PC-9 (cell line): ENCODE measurements around the gene TSPOAP1. TPM values are rescaled to one million over a fixed set of nuclear protein-coding genes. Genes with fewer than 3 reads are reported as not detected.

Experiments used
- BruUV-seq: library from RNA; stranded (reverse); fragments of 400-500 nt; replicated peaks from 2 replicates; lab custom pipeline; 2021; lab: Mats Ljungman, UMichigan
- CTCF ChIA-PET: fragments of 300-600 bp; sonication (Branson Sonifier 250); formaldehyde crosslinking; loops from one replicate; lab custom pipeline; 2022; ENCODE audit warnings: antibody characterized with exemption; lab: Charles Lee
- POLR2A ChIA-PET: fragments of 300-600 bp; sonication (Branson Sonifier 250); formaldehyde crosslinking; loops from one replicate; lab custom pipeline; 2022; ENCODE audit warnings: antibody characterized with exemption; ENCODE audit not compliant: unreplicated experiment; lab: Charles Lee
- DNase-seq, 2 experiments: peaks; one replicate each; pipeline versions ENCODE4 v3.0.0 to v3.0.0-alpha.2; 2015 to 2022; ENCODE audit warnings: mixed read lengths in 1 of 2
- H2AFZ ChIP-seq: fragments of 200-600 bp; sonication (generic); 2 replicates; pipeline ENCODE4 v1.8.1; 2017; ENCODE audit warnings: antibody characterized with exemption
- H3F3A ChIP-seq: fragments of 200-600 bp; sonication (generic); 2 replicates; pipeline ENCODE4 v1.8.1; 2017; ENCODE audit warnings: antibody characterized with exemption, mild to moderate bottlenecking, low read depth; ENCODE audit not compliant: insufficient read depth
- H3K27ac ChIP-seq: fragments of 200-600 bp; sonication (generic); 2 replicates; pipeline ENCODE4 v1.6.1; 2016; ENCODE audit warnings: mixed run types
- H3K27me3 ChIP-seq: fragments of 200-600 bp; sonication (generic); 2 replicates; pipeline ENCODE4 v1.6.1; 2016; ENCODE audit warnings: low read depth, mixed run types; ENCODE audit not compliant: insufficient read depth
- H3K36me3 ChIP-seq: fragments of 200-600 bp; sonication (generic); 2 replicates; pipeline ENCODE4 v1.6.1; 2016; ENCODE audit warnings: low read depth, mixed run types
- H3K4me1 ChIP-seq: fragments of 200-600 bp; sonication (generic); replicated peaks from 2 replicates; pipeline ENCODE4 v1.6.1; 2016; ENCODE audit warnings: mixed run types; ENCODE audit not compliant: insufficient read depth
- H3K4me2 ChIP-seq: fragments of 200-600 bp; sonication (generic); 2 replicates; pipeline ENCODE4 v1.6.1; 2017; ENCODE audit warnings: mixed run types
- H3K4me3 ChIP-seq: fragments of 200-600 bp; sonication (generic); 2 replicates; pipeline ENCODE4 v1.6.1; 2016; ENCODE audit warnings: mixed run types
- H3K79me2 ChIP-seq: fragments of 200-600 bp; sonication (generic); 2 replicates; pipeline ENCODE4 v1.6.1; 2017; ENCODE audit warnings: low read depth, mixed run types
- H3K9me2 ChIP-seq: fragments of 200-600 bp; sonication (generic); 2 replicates; pipeline ENCODE4 v1.8.1; 2017; ENCODE audit warnings: mild to moderate bottlenecking; ENCODE audit not compliant: insufficient read depth
- H3K9me3 ChIP-seq: fragments of 200-600 bp; sonication (generic); 2 replicates; pipeline ENCODE4 v1.8.1; 2016; ENCODE audit warnings: low read depth; ENCODE audit not compliant: insufficient read depth
- H4K20me1 ChIP-seq: fragments of 200-600 bp; sonication (generic); 2 replicates; pipeline ENCODE4 v1.8.1; 2017; ENCODE audit not compliant: insufficient read depth
- CTCF ChIP-seq: fragments of 200-600 bp; sonication (generic); conservative IDR thresholded peaks from 2 replicates; pipeline ENCODE4 v1.6.1; 2017; ENCODE audit warnings: mixed run types, antibody characterized with exemption, mild to moderate bottlenecking, moderate library complexity
- EZH2 ChIP-seq: fragments of 200-600 bp; sonication (generic); IDR thresholded peaks from 2 replicates; pipeline ENCODE4 v1.8.0; 2017; ENCODE audit warnings: antibody characterized with exemption, low read depth
- intact Hi-C: fragments of 100-400 bp; cut with micrococcal nuclease; formaldehyde crosslinking; loops from one replicate; pipeline ENCODE4 v1.10.0; 2022; ENCODE audit not compliant: unreplicated experiment
- total RNA-seq: library from RNA; stranded (reverse); gene quantifications from 2 replicates; pipeline ENCODE4 v1.2.3, GENCODE V29; 2021

TSPOAP1 gene
- total RNA-seq, 1 experiment from 2014 or later = 0.15 TPM

- H3K4me2 ChIP-seq = no peak overlapping the region
- POLR2A ChIA-PET = no interaction called here
- H3K27ac ChIP-seq = no peak overlapping the region
- H3K9me3 ChIP-seq = no peaks in the 10 kb centered on the region
- H3F3A ChIP-seq = no peaks in the 10 kb centered on the region
- H2AFZ ChIP-seq = no peak overlapping the region
- no peak for DNase-seq
- H3K4me3 ChIP-seq = no peak overlapping the region
- H3K36me3 ChIP-seq = no peaks in the 10 kb centered on the region
- BruUV-seq = no TSS peak
- no peaks in the 10 kb centered on the region for H4K20me1 ChIP-seq
- CTCF ChIA-PET = no interaction called here
- intact Hi-C loops = no loop called here
- H3K9me2 ChIP-seq = no peaks in the 10 kb centered on the region
- 0 out of 2 replicates have a peak, but pooled peaks cover under 1% of the 10 kb centered on the region for H3K4me1 ChIP-seq
- no peak for TF ChIP-seq EZH2
- TF ChIP-seq CTCF = no peak
- H3K79me2 ChIP-seq = no peaks in the 10 kb centered on the region
- peaks cover 16% of the 10 kb centered on the region; the same call in 1 of the 2 replicates for H3K27me3 ChIP-seq
These were observed 42.1 kb upstream of the TSPOAP1 start for GRCh38 chr17:58370716-58371115.

- H3K4me2 ChIP-seq = no peak overlapping the region
- intact Hi-C loops = no loop called here
- H3K4me1 ChIP-seq = no peaks in the 10 kb centered on the region
- no peak for DNase-seq
- CTCF ChIA-PET = no interaction called here
- no peak overlapping the region for H2AFZ ChIP-seq
- H3K27me3 ChIP-seq = peaks cover 17% of the 10 kb centered on the region; the same call in 1 of the 2 replicates
- no peaks in the 10 kb centered on the region for H3K36me3 ChIP-seq
- H3K9me3 ChIP-seq = no peaks in the 10 kb centered on the region
- no TSS peak for BruUV-seq
- no peak overlapping the region for H3K4me3 ChIP-seq
- POLR2A ChIA-PET = no interaction called here
- no peaks in the 10 kb centered on the region for H4K20me1 ChIP-seq
- H3F3A ChIP-seq = no peaks in the 10 kb centered on the region
- no peak for TF ChIP-seq EZH2
- TF ChIP-seq CTCF = no peak
- H3K9me2 ChIP-seq = no peaks in the 10 kb centered on the region
- H3K79me2 ChIP-seq = no peaks in the 10 kb centered on the region
- no peak overlapping the region for H3K27ac ChIP-seq
These were observed 41.7 kb upstream of the TSPOAP1 start for GRCh38 chr17:58370309-58370708.

- no peak overlapping the region for H3K4me3 ChIP-seq
- no peaks in the 10 kb centered on the region for H3K9me3 ChIP-seq
- intact Hi-C loops = no loop called here
- no peaks in the 10 kb centered on the region for H3K9me2 ChIP-seq
- no peak for DNase-seq
- H4K20me1 ChIP-seq = no peaks in the 10 kb centered on the region
- H3K36me3 ChIP-seq = no peaks in the 10 kb centered on the region
- BruUV-seq = no TSS peak
- no peaks in the 10 kb centered on the region for H3F3A ChIP-seq
- no peak overlapping the region for H3K4me2 ChIP-seq
- POLR2A ChIA-PET = no interaction called here
- no peak for TF ChIP-seq CTCF
- no peak for TF ChIP-seq EZH2
- H3K27me3 ChIP-seq = peaks cover 17% of the 10 kb centered on the region; the same call in 1 of the 2 replicates
- H3K79me2 ChIP-seq = no peaks in the 10 kb centered on the region
- H2AFZ ChIP-seq = no peak overlapping the region
- no peaks in the 10 kb centered on the region for H3K4me1 ChIP-seq
- CTCF ChIA-PET = no interaction called here
- no peak overlapping the region for H3K27ac ChIP-seq
These were observed 40.8 kb upstream of the TSPOAP1 start for GRCh38 chr17:58369214-58370031.
